HAP-1 (cell line): ENCODE measurements around the gene DPF1.

ENCODE experiments used
- DNase-seq, 2 experiments: peaks; one replicate each; pipeline ENCODE4 v3.0.0-alpha.2; 2016 to 2020; ENCODE audit warnings: low spot score in 2 of 2
- H3K27me3 ChIP-seq: fragments of 250-450 bp; sonication (Bioruptor Pico); 2 replicates; pipeline ENCODE4 v1.5.1; 2020; ENCODE audit warnings: low read depth, mild to moderate bottlenecking, moderate library complexity
- H3K36me3 ChIP-seq: fragments of 250-450 bp; sonication (Bioruptor Pico); replicated peaks from 2 replicates; pipeline ENCODE4 v1.5.1; 2020; ENCODE audit warnings: mild to moderate bottlenecking
- H3K4me1 ChIP-seq: fragments of 250-450 bp; sonication (Bioruptor Pico); 2 replicates; pipeline ENCODE4 v1.5.1; 2020; ENCODE audit warnings: mild to moderate bottlenecking
- H3K4me3 ChIP-seq: fragments of 250-450 bp; sonication (Bioruptor Pico); 2 replicates; pipeline ENCODE4 v1.5.1; 2020; ENCODE audit warnings: mild to moderate bottlenecking, moderate library complexity
- H3K9me3 ChIP-seq: fragments of 250-450 bp; sonication (Bioruptor Pico); 2 replicates; pipeline ENCODE4 v1.5.1; 2020; ENCODE audit warnings: mild to moderate bottlenecking, moderate library complexity
- in situ Hi-C: fragments of 300-500 bp; cut with MboI; formaldehyde crosslinking; loops from 3 replicates; pipeline ENCODE4 v1.14.3; 2020; ENCODE audit warnings: low sequenced_read_pairs, inconsistent platforms, mixed read lengths

Gene DPF1

GRCh38 chr19:38224014-38224862, at the start of gene DPF1:
DPF1 (minus strand) TSS chr19:38224222; CDS start chr19:38224142, 80 bp downstream.
- Histone ChIP-seq H3K4me3 (peak within 1 kb of the TSS; percentile 51), H3K27me3 (no peaks in the 10 kb centered on the region), H3K36me3 (peaks cover 9% of the 10 kb centered on the region), H3K4me1 (peaks cover 23% of the 10 kb centered on the region), H3K9me3 (no peaks in the 10 kb centered on the region)
- in situ Hi-C loops: no loop called here
- DNase-seq: peak; percentile 79 to 92

- Histone ChIP-seq H3K27me3 (no peaks in the 10 kb centered on the region), H3K36me3 (no peaks in the 10 kb centered on the region), H3K4me3 (no peak overlapping the region), H3K9me3 (no peaks in the 10 kb centered on the region), H3K4me1 (peaks cover 2% of the 10 kb centered on the region; the same call in 1 of the 2 replicates)
- in situ Hi-C loops: no loop called here
- no peak for DNase-seq
Measured at GRCh38 chr19:38273499-38273898, 49.5 kb upstream of the DPF1 start.

DNA sequence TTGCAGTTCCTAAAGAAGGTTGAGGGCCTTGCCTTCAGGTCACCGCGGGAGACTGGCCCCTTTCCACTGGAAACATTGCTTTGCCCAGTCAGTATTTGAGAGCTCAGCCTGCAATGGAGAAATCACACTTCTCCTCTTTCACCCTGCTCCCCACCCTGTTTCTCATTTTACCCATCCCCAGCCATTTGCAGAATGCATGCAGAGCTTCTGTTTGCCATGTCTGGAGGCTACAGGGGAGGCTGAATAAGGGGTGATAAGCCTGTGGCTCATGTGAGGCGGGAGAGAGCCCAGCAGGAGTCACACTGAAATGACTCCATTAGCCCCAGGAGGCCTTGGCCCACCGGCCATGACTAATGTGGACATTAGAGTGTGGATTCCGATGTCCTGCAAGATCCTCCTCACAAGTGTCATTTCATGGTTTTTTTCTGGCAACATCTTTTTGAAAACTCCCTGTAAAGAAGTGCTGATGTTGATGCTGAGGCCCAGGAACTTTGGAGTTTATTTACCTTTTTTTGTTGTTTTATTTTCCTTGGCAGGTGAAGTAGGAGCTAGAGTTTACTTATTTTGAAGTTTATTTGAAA, 46.7 kb upstream of the DPF1 start:
- in situ Hi-C loops: no loop called here
- no peaks in the 10 kb centered on the region for H3K27me3 ChIP-seq
- no peaks in the 10 kb centered on the region for H3K9me3 ChIP-seq
- H3K4me1 ChIP-seq: peaks cover 2% of the 10 kb centered on the region
- H3K36me3 ChIP-seq: no peaks in the 10 kb centered on the region
- no peak for DNase-seq
- H3K4me3 ChIP-seq: no peak overlapping the region

GRCh38 chr19:38268539-38268938, 44.5 kb upstream of the DPF1 start:
- in situ Hi-C loops: no loop called here
- Histone ChIP-seq H3K4me1 (peaks cover 14% of the 10 kb centered on the region), H3K36me3 (no peaks in the 10 kb centered on the region), H3K9me3 (no peaks in the 10 kb centered on the region), H3K4me3 (no peak overlapping the region), H3K27me3 (no peaks in the 10 kb centered on the region)
- no peak for DNase-seq

GRCh38 chr19:38267761-38268483, 43.9 kb upstream of the DPF1 start:
- Histone ChIP-seq H3K4me3 (no peak overlapping the region), H3K27me3 (no peaks in the 10 kb centered on the region), H3K9me3 (no peaks in the 10 kb centered on the region), H3K4me1 (peaks cover 20% of the 10 kb centered on the region), H3K36me3 (no peaks in the 10 kb centered on the region)
- no peak for DNase-seq
- in situ Hi-C loops: no loop called here

GRCh38 chr19:38266981-38267597, 43.1 kb upstream of the DPF1 start:
- H3K9me3 ChIP-seq: no peaks in the 10 kb centered on the region
- no peak overlapping the region for H3K4me3 ChIP-seq
- peaks cover 24% of the 10 kb centered on the region for H3K4me1 ChIP-seq
- no peaks in the 10 kb centered on the region for H3K27me3 ChIP-seq
- in situ Hi-C loops: no loop called here
- no peaks in the 10 kb centered on the region for H3K36me3 ChIP-seq
- no peak for DNase-seq

DNA sequence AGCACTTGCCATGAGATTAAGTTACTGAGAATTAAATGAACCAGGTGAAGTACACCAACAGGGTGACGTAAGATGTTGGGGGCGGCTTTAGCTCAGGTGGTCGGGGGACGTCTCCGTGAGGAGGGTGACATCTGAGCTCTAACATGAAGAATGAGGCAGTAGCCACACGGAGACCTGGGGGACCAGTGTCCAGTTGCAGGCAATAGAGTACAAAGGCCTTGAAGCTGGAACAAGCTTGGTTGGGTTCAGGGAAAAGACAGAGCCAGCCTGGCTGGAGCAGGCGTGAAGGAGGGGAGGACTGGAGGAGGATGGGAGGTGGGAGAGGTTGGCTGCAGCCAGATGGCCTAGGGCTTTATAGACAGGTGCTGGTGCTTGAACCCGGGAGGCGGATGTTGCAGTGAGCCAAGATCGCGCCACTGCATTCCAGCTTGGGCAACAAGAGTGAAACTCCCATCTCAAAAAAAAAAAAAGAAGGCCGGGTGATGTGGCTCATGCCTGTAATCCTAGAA, 42.0 kb upstream of the DPF1 start:
- DNase-seq: no peak
- H3K9me3 ChIP-seq: no peaks in the 10 kb centered on the region
- no peaks in the 10 kb centered on the region for H3K27me3 ChIP-seq
- in situ Hi-C loops: no loop called here
- no peak overlapping the region for H3K4me3 ChIP-seq
- H3K4me1 ChIP-seq: peaks cover 24% of the 10 kb centered on the region
- H3K36me3 ChIP-seq: no peaks in the 10 kb centered on the region

DNA sequence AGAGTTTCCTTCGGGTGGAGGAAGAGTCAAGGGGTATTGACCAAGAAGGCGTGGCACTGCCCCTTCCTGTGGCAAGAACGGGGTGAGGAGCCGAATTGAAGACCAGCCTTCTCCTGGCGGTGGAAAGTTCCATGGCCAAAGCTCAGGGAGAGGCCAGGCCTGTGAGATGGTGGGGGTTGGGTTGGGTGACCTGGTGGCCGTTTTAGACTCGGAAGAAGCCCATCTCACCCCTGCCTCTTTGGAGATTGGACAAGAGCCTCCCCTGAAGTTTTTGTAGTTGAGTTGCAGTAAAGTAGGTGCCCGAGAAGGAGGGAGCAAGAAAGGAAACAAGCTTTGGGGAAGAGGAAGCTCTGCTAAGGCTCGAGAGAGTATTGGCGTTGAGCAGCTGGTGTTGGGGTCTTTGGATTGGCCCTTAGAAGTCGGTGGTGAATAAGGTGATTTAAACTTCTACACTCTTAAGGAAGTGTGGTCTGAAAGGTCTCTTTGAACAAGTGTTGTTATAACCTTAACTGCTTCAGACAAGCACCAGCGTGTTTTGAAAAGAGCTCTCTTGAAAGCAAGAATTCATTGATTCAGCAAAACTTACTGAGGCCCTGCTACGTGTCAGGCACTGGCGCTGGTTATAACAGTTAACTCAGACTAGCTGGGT, 41.3 kb upstream of the DPF1 start:
- H3K4me3 ChIP-seq: peak overlapping the region; percentile 49
- in situ Hi-C loops: no loop called here
- no peaks in the 10 kb centered on the region for H3K36me3 ChIP-seq
- H3K9me3 ChIP-seq: no peaks in the 10 kb centered on the region
- H3K4me1 ChIP-seq: peaks cover 24% of the 10 kb centered on the region
- no peak for DNase-seq
- no peaks in the 10 kb centered on the region for H3K27me3 ChIP-seq

GRCh38 chr19:38264486-38265212, 40.6 kb upstream of the DPF1 start, which contains the start of gene SPINT2:
SPINT2 (plus strand) TSS chr19:38264573; CDS start chr19:38264893, 320 bp downstream.
- H3K9me3 ChIP-seq: no peaks in the 10 kb centered on the region
- H3K36me3 ChIP-seq: no peaks in the 10 kb centered on the region
- H3K4me1 ChIP-seq: peaks cover 24% of the 10 kb centered on the region
- H3K4me3 ChIP-seq: peak within 1 kb of the TSS; percentile 49
- H3K27me3 ChIP-seq: no peaks in the 10 kb centered on the region
- peak; percentile 15 to 72 for DNase-seq
- in situ Hi-C loops: no loop called here

DNA sequence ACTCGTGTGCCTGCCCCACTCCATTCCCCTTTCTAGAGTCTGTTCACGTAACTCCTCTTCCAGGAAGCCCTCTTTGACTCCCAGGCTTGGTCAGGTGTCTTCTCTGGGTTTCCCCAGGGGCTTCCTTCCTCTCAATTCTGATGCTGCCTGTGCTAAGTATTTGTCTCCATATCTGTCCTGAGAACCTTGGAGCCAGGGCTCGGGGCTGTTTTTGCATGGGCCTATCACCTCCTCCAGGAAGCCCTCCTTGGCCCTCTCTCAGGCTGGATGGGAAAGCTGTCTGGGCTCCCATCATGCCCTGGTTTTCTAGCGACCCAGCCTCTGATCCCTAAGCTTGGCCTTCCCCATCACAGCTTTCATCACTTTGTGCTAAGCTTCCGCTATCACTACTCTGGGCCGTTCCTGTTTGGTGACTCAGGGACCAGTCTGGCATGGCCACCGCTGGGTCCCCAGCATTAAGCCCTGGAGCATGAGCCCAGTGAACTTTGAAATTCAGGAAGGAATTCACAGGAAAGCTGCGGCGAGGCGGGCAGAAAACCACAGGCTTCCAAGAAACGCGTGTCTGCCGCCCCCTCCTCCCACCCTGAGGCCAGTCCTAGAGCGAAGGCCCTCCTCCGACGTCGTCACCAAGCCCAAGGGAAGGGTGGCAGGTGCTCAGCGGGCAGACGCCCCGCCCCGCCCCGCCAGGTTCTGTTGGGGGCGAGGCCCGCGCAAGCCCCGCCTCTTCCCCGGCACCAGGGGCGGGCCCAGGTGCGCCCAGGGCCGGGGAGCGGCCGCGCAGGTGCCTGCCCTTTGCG, 39.9 kb upstream of the DPF1 start:
- Histone ChIP-seq H3K4me1 (peaks cover 24% of the 10 kb centered on the region), H3K27me3 (no peaks in the 10 kb centered on the region), H3K36me3 (no peaks in the 10 kb centered on the region), H3K4me3 (peak overlapping the region; percentile 49), H3K9me3 (no peaks in the 10 kb centered on the region)
- in situ Hi-C loops: no loop called here
- DNase-seq: peak; percentile 45 to 85

GRCh38 chr19:38262585-38263268, 38.7 kb upstream of the DPF1 start:
- Histone ChIP-seq H3K27me3 (no peaks in the 10 kb centered on the region), H3K4me1 (peaks cover 24% of the 10 kb centered on the region), H3K9me3 (no peaks in the 10 kb centered on the region), H3K36me3 (no peaks in the 10 kb centered on the region), H3K4me3 (no peak overlapping the region)
- in situ Hi-C loops: no loop called here
- peak; percentile 61 to 67 for DNase-seq
